Endothelial cell (in vitro differentiated cells): ENCODE data around the gene TMC1. TPM values are rescaled to one million over a fixed set of nuclear protein-coding genes. Genes with fewer than 3 reads are reported as not detected.

Source experiments
- DNase-seq: peaks from one replicate; pipeline ENCODE4 v3.0.0; 2021; ENCODE audit warnings: low spot score
- H3K27ac Mint-ChIP-seq: one replicate; pipeline ENCODE4 v1.8.0; 2021; ENCODE audit warnings: mixed read lengths, inconsistent platforms; ENCODE audit not compliant: unreplicated experiment
- H3K27me3 Mint-ChIP-seq: one replicate; pipeline ENCODE4 v1.8.0; 2021; ENCODE audit warnings: mild to moderate bottlenecking, moderate library complexity, mixed read lengths, inconsistent platforms; ENCODE audit not compliant: unreplicated experiment
- H3K36me3 Mint-ChIP-seq: one replicate; pipeline ENCODE4 v1.8.0; 2021; ENCODE audit warnings: mild to moderate bottlenecking, low read depth, mixed read lengths, inconsistent platforms; ENCODE audit not compliant: unreplicated experiment
- H3K4me1 Mint-ChIP-seq: one replicate; pipeline ENCODE4 v1.8.0; 2021; ENCODE audit warnings: mild to moderate bottlenecking, mixed read lengths, inconsistent platforms; ENCODE audit not compliant: unreplicated experiment
- H3K4me3 Mint-ChIP-seq: one replicate; pipeline ENCODE4 v1.8.0; 2021; ENCODE audit warnings: mild to moderate bottlenecking, mixed read lengths, inconsistent platforms; ENCODE audit not compliant: unreplicated experiment
- H3K9me3 Mint-ChIP-seq: one replicate; pipeline ENCODE4 v1.8.0; 2021; ENCODE audit warnings: mixed read lengths, inconsistent platforms; ENCODE audit not compliant: unreplicated experiment
- total RNA-seq: library from RNA; stranded (reverse); fragmentation: NEBNext Ultra II Directional; extraction: Animal tissue kit (Norgen Biotek cat#: 25700); gene quantifications from one replicate; pipeline ENCODE4 v1.2.1, GENCODE V29; 2021; ENCODE audit not compliant: unreplicated experiment
- TF ChIP-seq, protein P1 (sequence below): fragments of 200-600 bp; sonication (generic); IDR thresholded peaks from one replicate; pipeline ENCODE4 v1.5.0; 2021; ENCODE audit warnings: antibody characterized with exemption; ENCODE audit not compliant: unreplicated experiment

The TMC1 gene
- total RNA-seq, 1 donor from 2014 or later: not detected

GRCh38 chr9:72769546-72769945 lies 248.1 kb downstream of the TMC1 start:
- Mint-ChIP-seq H3K36me3 (no peaks in the 10 kb centered on the region), H3K9me3 (no peaks in the 10 kb centered on the region), H3K27ac (no peak overlapping the region), H3K4me3 (no peak overlapping the region), H3K4me1 (no peaks in the 10 kb centered on the region), H3K27me3 (no peaks in the 10 kb centered on the region)
- TF ChIP-seq, protein P1, sequence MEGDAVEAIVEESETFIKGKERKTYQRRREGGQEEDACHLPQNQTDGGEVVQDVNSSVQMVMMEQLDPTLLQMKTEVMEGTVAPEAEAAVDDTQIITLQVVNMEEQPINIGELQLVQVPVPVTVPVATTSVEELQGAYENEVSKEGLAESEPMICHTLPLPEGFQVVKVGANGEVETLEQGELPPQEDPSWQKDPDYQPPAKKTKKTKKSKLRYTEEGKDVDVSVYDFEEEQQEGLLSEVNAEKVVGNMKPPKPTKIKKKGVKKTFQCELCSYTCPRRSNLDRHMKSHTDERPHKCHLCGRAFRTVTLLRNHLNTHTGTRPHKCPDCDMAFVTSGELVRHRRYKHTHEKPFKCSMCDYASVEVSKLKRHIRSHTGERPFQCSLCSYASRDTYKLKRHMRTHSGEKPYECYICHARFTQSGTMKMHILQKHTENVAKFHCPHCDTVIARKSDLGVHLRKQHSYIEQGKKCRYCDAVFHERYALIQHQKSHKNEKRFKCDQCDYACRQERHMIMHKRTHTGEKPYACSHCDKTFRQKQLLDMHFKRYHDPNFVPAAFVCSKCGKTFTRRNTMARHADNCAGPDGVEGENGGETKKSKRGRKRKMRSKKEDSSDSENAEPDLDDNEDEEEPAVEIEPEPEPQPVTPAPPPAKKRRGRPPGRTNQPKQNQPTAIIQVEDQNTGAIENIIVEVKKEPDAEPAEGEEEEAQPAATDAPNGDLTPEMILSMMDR: no peak
- DNase-seq: no peak

DNA sequence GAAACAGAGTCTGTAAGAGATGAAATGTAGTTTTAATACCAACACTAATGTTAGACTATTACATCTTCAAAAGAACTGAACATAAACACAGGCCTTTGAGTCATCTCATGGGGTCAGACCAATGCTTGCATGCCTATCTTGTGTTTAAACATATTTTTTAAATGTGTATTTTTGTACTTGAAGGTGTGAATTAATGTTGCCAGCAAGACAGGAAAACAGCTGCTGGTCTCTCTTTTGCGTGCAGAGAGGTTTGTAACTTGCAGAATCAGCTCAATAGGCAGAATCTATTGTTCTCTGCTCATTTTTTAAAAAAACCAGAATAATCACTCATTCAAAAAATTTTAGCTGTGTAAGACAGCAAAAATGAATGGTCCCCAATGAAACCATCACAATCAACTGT lies 251.3 kb downstream of the TMC1 start:
- H3K27me3 Mint-ChIP-seq: no peaks in the 10 kb centered on the region
- no peaks in the 10 kb centered on the region for H3K36me3 Mint-ChIP-seq
- H3K4me3 Mint-ChIP-seq: no peak overlapping the region
- H3K27ac Mint-ChIP-seq: no peak overlapping the region
- no peaks in the 10 kb centered on the region for H3K4me1 Mint-ChIP-seq
- TF ChIP-seq, protein P1: no peak
- DNase-seq: no peak
- H3K9me3 Mint-ChIP-seq: no peaks in the 10 kb centered on the region

DNA sequence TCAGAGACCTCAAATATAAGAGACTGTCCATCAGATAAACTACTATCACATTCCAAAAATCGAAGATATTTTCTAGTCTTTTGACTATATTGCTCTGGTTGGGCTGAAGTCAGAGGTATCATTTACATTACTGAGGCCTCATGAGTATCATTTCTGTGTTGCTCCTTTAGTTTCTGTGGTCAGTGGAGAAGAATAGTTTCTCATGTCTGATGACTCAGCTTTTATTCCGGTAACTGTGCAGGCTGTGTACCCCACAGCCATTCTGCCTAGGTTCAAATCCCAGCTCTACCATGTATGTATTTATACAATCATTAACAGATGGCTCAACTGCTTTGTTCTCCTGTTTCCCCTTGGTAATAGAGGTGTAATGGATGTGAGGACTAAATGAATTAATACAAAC lies 252.2 kb downstream of the TMC1 start:
- DNase-seq: no peak
- Mint-ChIP-seq H3K27me3 (no peaks in the 10 kb centered on the region), H3K36me3 (no peaks in the 10 kb centered on the region), H3K4me3 (no peak overlapping the region), H3K9me3 (no peaks in the 10 kb centered on the region), H3K4me1 (no peaks in the 10 kb centered on the region), H3K27ac (no peak overlapping the region)
- TF ChIP-seq, protein P1: no peak

DNA sequence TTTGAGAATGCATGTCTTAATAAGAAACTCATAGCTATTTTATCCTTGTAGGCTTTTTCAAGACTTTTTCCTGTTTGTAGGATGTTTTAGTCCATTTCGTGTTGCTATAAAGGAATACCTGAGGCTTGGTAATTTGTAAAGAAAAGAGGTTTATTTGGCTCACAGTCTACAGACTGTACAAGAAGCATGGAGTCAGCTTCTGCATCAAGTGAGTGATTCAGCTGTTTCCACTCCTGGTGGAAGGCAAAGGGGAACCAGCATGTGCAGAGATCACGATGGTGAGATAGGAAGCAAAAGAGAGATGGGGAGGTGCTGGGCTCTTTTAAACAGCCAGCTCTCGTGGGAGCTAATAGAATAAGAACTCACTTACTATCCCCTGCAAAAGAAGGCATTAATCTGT lies 254.2 kb downstream of the TMC1 start:
- TF ChIP-seq, protein P1: no peak
- Mint-ChIP-seq H3K4me1 (no peaks in the 10 kb centered on the region), H3K9me3 (no peaks in the 10 kb centered on the region), H3K27me3 (no peaks in the 10 kb centered on the region), H3K36me3 (no peaks in the 10 kb centered on the region), H3K4me3 (no peak overlapping the region), H3K27ac (no peak overlapping the region)
- DNase-seq: no peak

DNA sequence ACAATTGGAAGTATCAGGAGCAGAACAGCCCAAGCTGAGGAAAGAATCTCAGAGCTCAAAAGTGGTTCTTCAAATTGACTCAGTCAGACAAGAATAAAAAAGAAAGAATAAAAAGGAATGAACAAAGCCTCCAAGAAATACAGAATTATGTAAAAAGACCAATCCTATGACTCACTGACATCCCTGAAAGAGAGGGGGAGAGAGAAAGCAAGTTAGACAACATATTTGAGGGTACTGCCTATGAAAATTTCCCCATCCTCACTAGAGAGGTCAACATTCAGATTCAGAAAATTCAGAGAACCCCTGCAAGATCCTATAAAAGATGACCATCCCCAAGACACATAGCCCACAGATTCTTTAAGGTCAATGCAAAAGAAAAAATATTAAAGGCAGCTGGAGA lies 258.2 kb downstream of the TMC1 start:
- TF ChIP-seq, protein P1: no peak
- Mint-ChIP-seq H3K36me3 (no peaks in the 10 kb centered on the region), H3K4me1 (no peaks in the 10 kb centered on the region), H3K4me3 (no peak overlapping the region), H3K27me3 (peaks cover under 1% of the 10 kb centered on the region), H3K27ac (no peak overlapping the region), H3K9me3 (no peaks in the 10 kb centered on the region)
- no peak for DNase-seq
